ENCODE measurements around the gene TPD52L1.

The TPD52L1 gene

DNA sequence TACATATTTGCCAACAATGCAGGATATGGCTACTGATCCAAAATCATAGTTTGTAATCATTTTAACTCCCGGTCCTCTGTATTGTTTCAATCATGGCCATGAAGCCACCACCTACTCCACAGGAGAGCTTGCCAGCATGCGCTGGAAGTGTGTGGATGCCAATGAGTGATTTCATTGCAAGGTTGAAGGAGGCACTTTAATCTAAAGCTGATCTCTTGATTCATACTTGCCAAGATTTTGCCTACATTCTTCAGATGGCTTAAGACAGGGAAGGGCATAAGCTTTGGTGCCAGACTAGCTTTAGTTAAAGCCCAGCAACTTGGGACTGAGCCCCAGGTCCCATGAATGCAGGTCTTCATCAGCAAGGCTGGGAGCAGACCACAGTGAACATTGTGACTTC is 58.8 kb downstream of the TPD52L1 start:
- DNase-seq, result no peak

DNA sequence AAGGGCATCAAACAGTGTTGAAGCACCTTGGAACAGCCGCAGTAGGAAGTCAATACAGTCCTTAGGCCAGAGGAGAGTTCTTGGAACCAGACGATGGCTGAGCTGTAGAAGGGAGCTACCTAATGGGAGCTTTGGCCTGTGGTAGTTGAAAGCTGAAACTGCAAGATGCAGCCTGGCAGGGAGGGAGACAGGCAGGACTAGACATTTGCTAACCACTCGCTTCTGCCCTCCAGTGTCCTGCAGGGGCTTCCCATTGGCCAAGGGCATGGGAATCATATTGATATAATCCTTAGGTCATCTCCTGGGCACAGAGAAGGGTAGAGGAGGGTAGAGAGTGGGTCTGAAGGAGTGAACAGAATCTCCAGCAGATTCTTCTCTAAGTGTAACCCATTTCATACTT is 60.4 kb downstream of the TPD52L1 start:
- DNase-seq, result no peak

- DNase-seq, result no peak
Observed at GRCh38 chr6:125215252-125215819, 61.8 kb downstream of the TPD52L1 start.

DNA sequence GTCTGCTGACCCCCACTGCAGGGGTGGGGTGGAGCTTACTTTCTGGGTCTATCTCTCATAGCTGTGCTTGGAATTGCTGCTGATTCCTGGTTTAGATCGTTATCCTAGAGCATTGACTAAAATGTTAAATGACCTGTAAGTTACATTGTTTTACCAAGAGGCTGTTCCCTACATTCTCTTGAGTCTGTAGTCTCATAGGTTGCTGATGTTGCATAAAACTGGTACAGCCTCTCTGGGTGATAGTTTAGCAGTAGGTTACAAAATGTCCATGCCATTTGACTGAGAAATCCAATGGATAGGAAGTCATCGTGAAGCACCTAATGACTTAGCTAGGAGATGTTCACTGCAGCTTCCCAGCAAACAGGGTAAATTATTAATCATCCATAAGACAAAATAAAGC is 62.4 kb downstream of the TPD52L1 start:
- DNase-seq, result no peak

DNA sequence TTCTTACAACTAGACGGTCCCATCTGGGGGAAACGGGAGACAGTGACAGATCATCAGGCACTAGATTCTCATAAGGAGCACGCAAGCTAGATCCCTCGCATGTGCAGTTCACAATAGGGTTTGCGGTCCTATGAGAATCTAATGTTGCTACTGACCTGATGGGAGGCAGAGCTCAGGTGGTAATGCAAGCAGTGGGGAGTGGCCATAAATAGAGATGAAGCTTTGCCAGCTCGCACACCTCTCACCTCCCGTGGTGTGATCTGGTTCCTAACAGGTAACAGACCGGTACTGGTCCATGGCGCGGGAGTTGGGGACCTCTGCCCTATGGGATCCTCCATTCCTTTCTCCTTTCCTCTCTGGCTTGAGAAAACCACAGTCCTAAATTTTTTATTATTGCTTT is 63.8 kb downstream of the TPD52L1 start:
- DNase-seq, result no peak

GRCh38 chr6:125217992-125218391 is 64.4 kb downstream of the TPD52L1 start:
- no peak for DNase-seq

- no peak for DNase-seq
Observed at GRCh38 chr6:125219361-125219895, 65.9 kb downstream of the TPD52L1 start.

- no peak for DNase-seq
Observed at GRCh38 chr6:125220712-125221111, 67.1 kb downstream of the TPD52L1 start.

DNA sequence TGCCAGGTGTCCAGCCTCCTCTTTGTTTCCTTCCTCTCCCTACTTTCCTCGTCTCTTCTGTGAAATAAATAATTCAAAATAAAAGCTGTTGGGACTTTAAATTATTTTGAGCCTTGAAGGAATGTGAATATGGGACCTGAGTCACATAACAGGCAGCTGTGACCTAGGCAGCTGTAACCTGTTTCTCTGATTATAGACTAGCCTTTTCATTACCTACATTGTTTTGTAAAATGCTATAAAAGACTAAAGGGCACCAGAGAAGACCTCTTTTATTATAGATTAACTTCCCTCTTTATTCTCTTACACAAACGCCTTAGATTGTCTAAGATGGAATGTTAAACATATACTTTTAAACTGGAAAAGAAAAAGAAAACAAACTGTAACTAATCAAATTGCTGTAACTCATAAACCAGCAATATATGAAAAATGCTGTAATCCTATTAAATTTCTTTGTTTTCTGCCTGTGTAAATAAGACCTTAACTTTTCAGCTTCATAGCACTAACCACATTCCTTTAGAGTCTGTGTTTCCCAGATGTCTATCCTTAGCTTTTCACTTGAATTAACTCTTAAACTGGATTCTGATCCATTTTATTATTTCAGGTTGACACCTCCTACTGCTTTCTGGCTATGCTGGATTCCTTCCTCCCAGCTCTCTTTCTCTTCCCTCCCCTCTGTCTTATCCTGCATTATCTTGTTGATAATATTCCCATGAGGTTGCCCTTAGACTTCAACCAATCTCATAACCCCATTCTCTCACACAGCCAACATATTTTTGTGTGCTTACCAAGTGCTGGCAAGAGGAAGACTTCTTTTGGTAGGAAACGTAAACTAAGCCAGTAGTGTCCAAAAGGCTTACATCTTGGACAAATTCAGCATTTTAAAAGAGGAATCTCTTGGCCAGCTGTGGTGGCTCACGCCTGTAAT is 69.2 kb downstream of the TPD52L1 start:
- no peak for DNase-seq

- DNase-seq, result no peak
Observed at GRCh38 chr6:125224231-125224861, 70.8 kb downstream of the TPD52L1 start.

DNA sequence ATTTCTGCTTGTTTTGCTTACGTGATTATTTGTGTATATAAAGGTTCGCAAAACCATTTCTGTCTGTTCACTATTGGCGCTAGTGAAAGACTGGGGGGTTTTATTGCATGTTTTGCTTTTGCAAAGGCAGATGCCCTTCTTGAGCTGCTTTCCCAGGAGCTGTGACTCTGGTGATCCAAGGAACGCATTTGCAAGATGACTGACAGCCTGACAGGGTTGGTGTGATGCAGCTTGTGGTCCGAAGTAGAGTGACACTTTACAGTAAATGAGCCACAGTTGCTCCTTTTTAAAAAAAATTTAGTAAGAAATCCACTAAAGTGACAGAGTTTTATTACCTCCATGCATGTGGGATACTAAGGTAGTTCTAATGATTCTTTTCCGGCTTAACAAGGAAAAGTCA is 73.7 kb downstream of the TPD52L1 start:
- DNase-seq, result no peak

- no peak for DNase-seq
Observed at GRCh38 chr6:125228981-125229479, 75.5 kb downstream of the TPD52L1 start.

GRCh38 chr6:125230674-125231073 is 77.1 kb downstream of the TPD52L1 start:
- DNase-seq, result no peak

DNA sequence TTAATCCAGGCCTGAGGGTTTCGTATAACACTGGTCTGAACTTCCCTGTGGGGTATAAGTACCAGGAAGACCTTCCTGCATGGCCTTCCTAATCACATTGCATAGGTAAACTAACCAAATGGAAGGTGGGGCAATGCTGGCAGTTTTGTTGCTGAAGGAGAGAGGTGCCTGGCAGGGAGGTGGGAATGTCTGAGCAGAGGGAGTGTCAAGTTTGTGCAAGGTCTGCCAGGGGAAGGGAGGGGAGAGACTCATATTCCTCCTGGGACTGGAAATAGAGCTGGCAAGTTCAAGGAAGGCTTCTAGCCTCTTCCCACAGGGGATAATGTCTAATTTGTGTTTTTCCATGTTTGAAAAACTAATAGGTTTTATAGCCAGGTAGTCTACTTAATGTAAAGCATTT is 77.6 kb downstream of the TPD52L1 start:
- no peak for DNase-seq

- no peak for DNase-seq
Observed at GRCh38 chr6:125231574-125232343, 78.2 kb downstream of the TPD52L1 start.

DNA sequence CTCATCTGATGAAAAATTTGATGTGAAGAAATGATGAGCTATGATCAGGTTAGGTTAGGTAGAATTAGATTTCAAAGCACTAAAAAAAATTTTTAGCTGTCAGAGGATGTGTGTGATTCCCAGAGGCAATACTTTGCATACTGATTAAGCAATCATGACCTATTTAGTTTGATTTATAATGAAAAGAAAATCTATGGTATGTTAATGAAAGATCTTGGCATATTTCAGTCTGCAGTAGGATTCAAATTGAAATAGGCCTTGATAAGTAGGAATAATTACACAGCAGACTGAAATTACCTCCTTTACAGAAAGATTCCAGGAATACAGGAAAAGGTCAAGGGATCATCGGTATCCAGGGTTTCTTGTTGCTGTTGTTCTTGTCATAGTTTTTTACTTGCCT is 78.9 kb downstream of the TPD52L1 start:
- DNase-seq, result no peak

DNA sequence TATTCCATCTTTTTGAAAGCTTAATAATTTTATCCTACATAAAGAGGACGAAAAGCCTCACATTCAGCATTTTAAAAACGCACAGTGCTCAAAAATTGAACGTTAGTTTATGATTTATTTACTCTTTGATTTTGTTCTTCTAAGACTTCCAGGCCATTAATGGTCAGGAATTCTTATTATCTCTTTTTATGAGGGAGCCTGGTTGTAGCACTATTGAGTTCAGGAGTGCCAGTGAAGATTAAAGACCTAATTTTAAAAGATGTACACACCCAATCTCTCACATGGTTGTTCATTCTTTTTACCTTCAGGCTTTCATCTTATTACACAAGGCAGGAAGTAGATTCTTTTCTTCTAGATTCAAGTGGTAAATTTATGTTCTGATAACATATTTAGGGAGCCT is 79.6 kb downstream of the TPD52L1 start:
- DNase-seq, result no peak

GRCh38 chr6:125236536-125237327 is 83.2 kb downstream of the TPD52L1 start:
- no peak for DNase-seq

GRCh38 chr6:125237764-125238163 is 84.2 kb downstream of the TPD52L1 start:
- DNase-seq, result no peak

DNA sequence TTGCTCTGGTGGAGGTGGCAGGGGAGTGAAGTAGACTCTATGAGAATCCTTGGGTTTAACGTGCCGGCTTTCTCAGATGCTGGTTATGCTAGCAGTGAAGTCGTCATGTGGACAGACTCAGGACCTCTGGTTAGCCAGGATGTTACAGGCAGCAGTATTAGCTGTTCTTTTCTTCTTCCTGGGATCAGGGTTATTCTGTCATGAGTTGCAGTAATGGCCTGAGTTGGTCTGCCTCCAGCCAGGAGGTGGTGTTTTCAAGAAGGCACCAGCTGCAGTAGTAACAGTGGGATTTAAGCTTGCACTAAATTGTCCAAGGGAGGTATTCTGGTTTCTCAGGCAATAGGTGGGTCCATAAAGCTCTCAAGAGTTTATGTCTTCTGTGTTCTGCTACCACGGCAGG is 91.5 kb downstream of the TPD52L1 start:
- no peak for DNase-seq

DNA sequence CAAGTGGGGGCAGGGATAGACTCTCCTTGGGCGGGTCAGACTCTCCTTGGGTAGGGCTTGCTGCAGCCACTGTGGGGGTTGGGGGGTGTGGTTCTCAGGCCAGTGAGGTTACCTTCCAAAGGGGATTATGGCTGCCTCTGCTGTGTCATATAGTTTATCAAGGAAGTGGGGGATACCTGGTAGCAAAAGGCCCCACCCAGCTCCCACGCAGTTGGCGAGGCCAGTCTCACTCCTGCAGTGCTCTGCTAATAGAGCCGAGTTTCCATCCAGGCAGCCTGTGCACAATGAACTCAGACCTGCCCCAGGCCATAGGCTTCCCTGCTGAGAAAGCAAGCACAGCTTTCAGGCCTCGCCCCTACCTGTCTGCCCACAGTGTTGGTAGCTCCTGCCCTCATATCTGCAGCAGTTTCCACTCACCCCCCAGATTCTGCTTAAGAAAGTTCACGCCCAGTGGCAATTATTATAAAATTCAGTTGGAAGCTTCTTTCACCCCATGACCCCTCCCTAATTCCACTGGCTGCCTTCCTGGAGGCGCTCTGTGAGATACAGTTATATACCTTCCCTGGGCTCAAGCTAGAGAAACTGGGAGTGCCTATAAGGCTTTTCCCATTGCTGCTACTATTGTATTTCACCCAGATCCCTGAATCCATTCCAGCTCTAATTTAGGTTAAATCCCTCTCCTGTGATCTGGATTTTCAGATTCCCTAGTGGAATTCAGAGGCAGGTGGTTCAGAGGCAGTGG is 92.1 kb downstream of the TPD52L1 start:
- no peak for DNase-seq
